Immature natural killer cell (primary cell): Measurements from ENCODE around the gene WWOX. TPM values are rescaled to one million over a fixed set of nuclear protein-coding genes. Genes with fewer than 3 reads are reported as not detected.

Experiments
- DNase-seq, 3 donors: peaks; one replicate each; pipeline ENCODE4 v3.0.0; 2022; ENCODE audit warnings: mixed read lengths in 1 of 3
- H3K27ac Mint-ChIP-seq, 6 donors: one replicate each; pipeline ENCODE4 v1.8.0; 2020; ENCODE audit warnings: mixed read lengths in 6 of 6, mild to moderate bottlenecking in 5 of 6, inconsistent platforms in 4 of 6, moderate library complexity in 3 of 6
- H3K27me3 Mint-ChIP-seq, 3 donors: one replicate each; pipeline ENCODE4 v1.8.0; 2020 to 2021; ENCODE audit warnings: low read depth in 3 of 3, mild to moderate bottlenecking in 3 of 3, mixed read lengths in 3 of 3, moderate library complexity in 3 of 3, inconsistent platforms in 1 of 3
- H3K36me3 Mint-ChIP-seq, 3 donors: one replicate each; pipeline ENCODE4 v1.8.0; 2020; ENCODE audit warnings: mixed read lengths in 3 of 3, inconsistent platforms in 2 of 3, mild to moderate bottlenecking in 2 of 3
- H3K4me1 Mint-ChIP-seq, 2 donors: one replicate each; pipeline ENCODE4 v1.8.0; 2020; ENCODE audit warnings: inconsistent platforms in 2 of 2, mild to moderate bottlenecking in 2 of 2, mixed read lengths in 2 of 2, moderate library complexity in 1 of 2
- H3K4me3 Mint-ChIP-seq, 5 donors: one replicate each; pipeline ENCODE4 v1.8.0; 2020; ENCODE audit warnings: mild to moderate bottlenecking in 5 of 5, mixed read lengths in 5 of 5, inconsistent platforms in 3 of 5, moderate library complexity in 3 of 5
- H3K9me3 Mint-ChIP-seq, 6 donors: one replicate each; pipeline ENCODE4 v1.8.0; 2020; ENCODE audit warnings: mild to moderate bottlenecking in 6 of 6, mixed read lengths in 6 of 6, inconsistent platforms in 4 of 6, moderate library complexity in 3 of 6
- polyA plus RNA-seq, 3 donors: library from polyadenylated mRNA; unstranded; fragments of 300-500 nt; fragmentation: Illumina TruSeq; gene quantifications; one replicate each; pipeline ENCODE4 v1.2.3, GENCODE V29; 2021

WWOX gene
- polyA plus RNA-seq, 3 donors from 2014 or later, result 9.0 to 13.9 (median 12.3) TPM

DNA sequence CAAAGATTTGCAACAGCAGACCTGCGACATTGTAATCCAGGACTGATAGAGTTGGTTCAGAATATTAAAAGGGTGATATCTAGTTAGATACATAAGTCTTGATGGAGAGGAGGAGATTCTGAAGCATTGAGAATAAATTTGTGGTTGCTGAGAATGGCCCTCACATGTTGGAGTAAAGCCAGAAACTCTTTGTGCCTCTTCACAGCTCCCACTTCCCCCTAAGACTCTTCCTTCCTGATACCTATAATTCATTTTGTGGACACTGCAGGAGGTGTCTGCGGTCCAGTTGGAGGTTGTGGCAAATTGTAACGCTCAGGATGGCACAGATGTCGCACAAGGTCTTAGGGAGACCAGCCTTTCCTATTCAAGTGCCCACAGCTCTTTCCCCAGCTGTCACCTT is 17.5 kb downstream of the WWOX start:
- no peaks in the 10 kb centered on the region for H3K27me3 Mint-ChIP-seq
- no peak overlapping the region for H3K27ac Mint-ChIP-seq
- peaks cover 11 to 40% (median 12%) of the 10 kb centered on the region in 3 donors for H3K36me3 Mint-ChIP-seq
- H3K4me3 Mint-ChIP-seq, result no peak overlapping the region
- H3K9me3 Mint-ChIP-seq, result no peaks in the 10 kb centered on the region
- no peak for DNase-seq
- peaks cover 0 to 7% of the 10 kb centered on the region in 2 donors for H3K4me1 Mint-ChIP-seq

DNA sequence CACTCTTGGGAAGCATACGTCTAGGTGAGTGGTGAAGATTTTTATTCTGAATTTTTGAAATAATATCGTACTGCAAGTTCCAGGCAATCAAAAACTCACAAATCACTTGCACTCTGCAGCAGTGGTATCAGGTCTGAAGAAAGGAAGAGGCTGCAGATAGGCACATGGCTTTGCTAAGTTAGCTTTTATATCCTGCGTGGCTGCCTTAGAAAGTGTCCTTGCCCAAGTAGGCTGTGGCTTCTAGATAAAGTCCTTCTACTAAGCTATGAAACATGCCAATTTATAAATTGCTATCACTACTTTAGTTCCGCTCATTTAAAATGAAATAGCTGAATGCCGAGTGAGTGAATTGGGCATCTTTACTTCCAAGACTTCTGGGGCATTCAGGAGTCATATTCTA is 17.9 kb downstream of the WWOX start:
- H3K27ac Mint-ChIP-seq, result no peak overlapping the region
- no peaks in the 10 kb centered on the region for H3K27me3 Mint-ChIP-seq
- peaks cover 0 to 7% of the 10 kb centered on the region in 2 donors for H3K4me1 Mint-ChIP-seq

DNA sequence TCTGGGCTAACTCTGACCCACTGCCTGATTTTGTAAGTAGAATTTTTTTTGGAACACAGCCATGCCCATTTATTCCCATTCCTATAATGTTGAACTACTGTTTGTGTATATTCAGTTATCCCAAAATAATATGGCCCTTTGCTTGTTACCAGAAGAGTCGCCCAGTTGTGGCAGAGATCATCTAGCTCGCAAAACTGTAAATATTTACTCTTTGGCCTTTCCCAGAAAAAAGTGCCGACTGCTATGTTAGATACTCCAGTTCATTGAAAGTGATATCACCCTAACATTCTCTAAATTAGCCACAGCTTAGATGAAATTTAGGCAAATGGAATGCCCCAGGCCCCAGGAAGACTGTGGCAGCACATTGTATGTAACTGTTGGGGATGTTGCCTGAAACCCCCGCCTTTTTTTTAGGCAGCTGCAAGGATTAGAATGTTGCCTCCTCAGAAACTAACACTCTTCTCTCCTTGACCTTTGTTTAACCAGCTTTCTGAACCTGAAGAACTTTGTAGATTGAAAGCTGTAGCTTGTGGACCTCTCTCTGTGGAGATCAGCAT is 19.1 kb downstream of the WWOX start:
- no peak overlapping the region for H3K4me3 Mint-ChIP-seq
- peaks cover 3 to 12% of the 10 kb centered on the region in 2 donors for H3K4me1 Mint-ChIP-seq
- no peak for DNase-seq
- H3K9me3 Mint-ChIP-seq, result no peaks in the 10 kb centered on the region
- peaks cover 11 to 31% (median 12%) of the 10 kb centered on the region in 3 donors for H3K36me3 Mint-ChIP-seq
- no peak overlapping the region for H3K27ac Mint-ChIP-seq
- peaks cover 0 to 2% (median 0%) of the 10 kb centered on the region in 3 donors for H3K27me3 Mint-ChIP-seq

More for the DNA sequence above, 17.9 kb downstream of the WWOX start:
- no peak for DNase-seq
- Mint-ChIP-seq H3K36me3 (peaks cover 11 to 36% (median 12%) of the 10 kb centered on the region in 3 donors), H3K9me3 (no peaks in the 10 kb centered on the region), H3K4me3 (no peak overlapping the region)

DNA sequence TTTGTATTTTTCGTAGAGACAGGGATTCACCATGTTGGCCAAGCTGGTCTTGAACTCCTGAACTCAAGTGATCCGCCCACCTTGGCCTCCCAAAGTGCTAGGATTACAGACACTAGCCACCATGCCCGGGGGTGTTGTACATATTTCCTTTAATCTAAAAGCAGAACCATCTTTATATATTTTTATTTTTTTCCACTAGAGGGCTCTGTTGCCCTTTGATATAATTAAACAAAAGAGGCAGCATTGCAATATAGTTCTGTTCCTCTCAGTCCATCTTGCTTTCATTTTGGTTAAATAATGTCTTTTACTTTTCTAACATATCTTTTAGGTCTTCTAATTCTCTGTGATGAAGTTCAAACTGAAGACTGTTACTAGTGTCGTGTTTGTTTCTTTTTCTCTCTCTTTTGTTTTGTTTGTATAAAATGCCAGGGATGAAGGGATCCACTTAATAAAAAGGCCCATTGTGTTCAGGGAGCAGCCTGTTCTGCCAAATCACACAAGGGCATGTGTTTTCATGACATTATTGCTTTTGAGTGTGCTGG is 23.4 kb downstream of the WWOX start:
- H3K27ac Mint-ChIP-seq, result peak overlapping the region in 5 of 6 donors; percentile 24 to 85 (median 78)
- H3K4me3 Mint-ChIP-seq, result peak overlapping the region in 3 of 5 donors; percentile 51 to 72 (median 69)
- H3K4me1 Mint-ChIP-seq, result peaks cover 5 to 6% of the 10 kb centered on the region in 2 donors
- peak; percentile 52 to 58 (median 53) for DNase-seq
- peaks cover 7 to 14% (median 11%) of the 10 kb centered on the region in 3 donors for H3K36me3 Mint-ChIP-seq
- no peaks in the 10 kb centered on the region for H3K9me3 Mint-ChIP-seq
- peaks cover 0 to 2% (median 0%) of the 10 kb centered on the region in 3 donors for H3K27me3 Mint-ChIP-seq

DNA sequence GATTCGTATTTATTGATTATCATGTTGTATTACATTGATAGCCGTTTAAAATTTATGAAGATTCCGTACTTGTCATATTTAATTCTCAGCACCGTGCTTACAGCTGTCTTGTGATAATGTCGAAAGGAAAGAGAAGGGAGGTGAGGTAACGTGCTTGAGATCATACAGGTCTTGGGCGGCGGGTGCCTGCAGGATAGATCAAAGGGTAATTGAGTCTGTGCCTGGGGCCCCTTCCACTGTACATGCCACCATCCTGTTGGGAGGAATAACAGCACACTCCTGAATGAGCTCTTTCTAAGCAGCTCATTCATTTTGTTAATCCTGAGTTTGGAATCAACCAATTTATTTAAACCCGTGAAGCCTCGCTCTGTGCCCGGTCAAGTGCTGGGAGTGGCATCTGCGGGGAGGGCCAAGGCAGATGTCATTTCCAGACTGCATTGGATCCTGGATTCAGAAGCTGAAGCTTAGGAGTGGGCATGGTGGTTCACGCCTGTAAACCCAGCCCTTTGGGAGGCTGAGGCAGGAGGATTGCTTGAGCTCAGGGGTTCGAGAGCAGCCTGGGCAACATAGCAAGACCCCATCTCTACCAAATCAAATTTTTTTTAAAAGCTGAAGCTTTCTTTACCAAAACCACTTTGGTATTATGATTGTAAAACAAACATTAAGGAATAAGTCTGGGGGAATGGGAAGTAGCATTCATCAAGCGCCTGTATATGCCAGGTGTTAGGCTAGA is 25.8 kb downstream of the WWOX start:
- Mint-ChIP-seq H3K9me3 (no peaks in the 10 kb centered on the region), H3K4me3 (no peak overlapping the region), H3K4me1 (peaks cover 5 to 6% of the 10 kb centered on the region in 2 donors), H3K27ac (no peak overlapping the region), H3K27me3 (peaks cover 0 to 2% (median 0%) of the 10 kb centered on the region in 3 donors), H3K36me3 (peaks cover 4 to 13% (median 11%) of the 10 kb centered on the region in 3 donors)
- DNase-seq, result no peak

DNA sequence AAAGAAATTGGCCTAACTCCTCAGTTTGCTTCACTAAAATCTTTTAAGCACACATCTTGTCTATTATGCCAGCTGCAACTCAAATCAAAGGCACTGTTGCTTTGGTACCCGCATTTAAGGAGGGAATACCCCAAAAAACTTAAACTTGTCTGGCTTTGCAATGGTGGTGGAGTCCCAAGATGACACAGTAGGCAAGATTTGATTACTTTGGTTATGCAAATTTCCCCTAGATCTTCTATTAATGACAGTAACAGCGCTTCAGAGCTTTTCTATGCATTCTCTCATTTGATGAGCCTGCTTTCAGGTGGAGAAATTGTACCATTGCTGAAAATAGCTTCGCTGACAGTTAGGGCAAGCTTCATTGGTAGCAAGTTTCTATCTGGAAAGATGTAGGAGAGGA is 27.2 kb downstream of the WWOX start:
- H3K36me3 Mint-ChIP-seq, result peaks cover 0 to 9% (median 8%) of the 10 kb centered on the region in 3 donors
- no peak overlapping the region for H3K4me3 Mint-ChIP-seq
- H3K4me1 Mint-ChIP-seq, result peaks cover 5 to 6% of the 10 kb centered on the region in 2 donors
- no peak for DNase-seq
- no peaks in the 10 kb centered on the region for H3K9me3 Mint-ChIP-seq
- H3K27ac Mint-ChIP-seq, result no peak overlapping the region
- H3K27me3 Mint-ChIP-seq, result peaks cover 0 to 2% (median 0%) of the 10 kb centered on the region in 3 donors

DNA sequence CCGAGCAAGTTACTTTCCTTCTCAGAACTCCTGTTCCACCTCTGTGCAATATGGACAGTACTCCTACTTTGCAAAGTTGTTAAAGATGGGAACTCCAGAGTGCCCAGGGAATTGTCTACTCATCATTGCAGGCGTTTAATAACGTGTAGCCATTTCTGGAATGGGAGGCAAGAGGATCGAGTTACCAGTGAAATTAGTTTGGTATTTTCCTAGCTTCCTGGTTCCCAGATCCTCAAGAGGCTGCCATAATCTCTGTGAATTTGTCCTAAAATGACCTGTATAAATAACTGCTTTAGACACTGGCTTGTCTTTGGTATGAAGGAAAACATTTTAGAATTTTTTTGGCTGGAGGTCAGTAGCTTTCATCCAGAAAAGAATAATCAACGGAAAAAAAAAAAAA is 27.7 kb downstream of the WWOX start:
- Mint-ChIP-seq H3K4me1 (peaks cover 5 to 6% of the 10 kb centered on the region in 2 donors), H3K9me3 (no peaks in the 10 kb centered on the region), H3K4me3 (no peak overlapping the region), H3K27ac (no peak overlapping the region), H3K36me3 (peaks cover 0 to 9% (median 8%) of the 10 kb centered on the region in 3 donors), H3K27me3 (peaks cover 0 to 2% (median 0%) of the 10 kb centered on the region in 3 donors)
- DNase-seq, result no peak

DNA sequence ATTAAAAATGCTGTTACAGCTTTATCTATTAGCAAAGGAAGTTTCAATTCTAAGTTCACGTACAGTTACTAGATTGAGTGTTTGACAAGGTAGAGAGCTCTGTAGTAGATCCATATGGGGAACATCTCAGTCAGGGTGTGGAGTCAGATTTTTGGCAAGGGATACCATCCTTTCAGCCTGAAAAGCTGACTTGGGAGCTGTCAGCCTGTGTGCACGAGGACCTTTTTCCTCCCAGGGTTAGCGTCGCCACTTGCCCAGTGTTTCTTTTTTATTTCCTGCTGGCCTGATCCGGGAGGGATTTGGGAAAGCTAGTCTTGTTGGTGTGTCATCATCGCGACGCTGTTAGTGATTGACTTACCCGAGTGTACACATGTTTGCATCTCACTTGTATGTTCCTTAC is 29.5 kb downstream of the WWOX start:
- Mint-ChIP-seq H3K4me1 (peaks cover 0 to 3% of the 10 kb centered on the region in 2 donors), H3K4me3 (no peak overlapping the region), H3K36me3 (peaks cover 0 to 16% (median 14%) of the 10 kb centered on the region in 3 donors), H3K9me3 (no peaks in the 10 kb centered on the region), H3K27ac (no peak overlapping the region), H3K27me3 (no peaks in the 10 kb centered on the region)
- no peak for DNase-seq

DNA sequence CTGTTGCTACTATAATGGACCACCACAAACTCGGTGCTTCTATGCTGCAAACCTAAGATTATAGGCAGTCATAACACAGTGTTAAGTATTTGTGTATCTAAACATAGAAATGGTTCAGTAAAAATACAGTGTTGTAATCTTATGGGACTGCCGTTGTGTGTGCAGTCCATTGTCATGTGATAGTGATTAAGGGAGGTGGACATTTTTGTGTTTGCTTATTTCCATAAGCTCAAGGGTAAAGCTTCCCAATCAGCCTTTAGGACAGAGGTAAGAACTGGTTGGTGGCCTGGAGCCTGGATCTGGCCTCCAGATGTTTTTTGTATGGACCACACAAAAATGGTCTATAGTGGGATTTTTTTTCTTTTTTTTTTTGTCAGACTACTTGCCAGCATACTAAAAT is 29.9 kb downstream of the WWOX start:
- Mint-ChIP-seq H3K4me1 (peaks cover 1 to 3% of the 10 kb centered on the region in 2 donors), H3K9me3 (no peaks in the 10 kb centered on the region), H3K4me3 (no peak overlapping the region), H3K36me3 (peaks cover 0 to 16% (median 14%) of the 10 kb centered on the region in 3 donors), H3K27ac (no peak overlapping the region), H3K27me3 (no peaks in the 10 kb centered on the region)
- no peak for DNase-seq

DNA sequence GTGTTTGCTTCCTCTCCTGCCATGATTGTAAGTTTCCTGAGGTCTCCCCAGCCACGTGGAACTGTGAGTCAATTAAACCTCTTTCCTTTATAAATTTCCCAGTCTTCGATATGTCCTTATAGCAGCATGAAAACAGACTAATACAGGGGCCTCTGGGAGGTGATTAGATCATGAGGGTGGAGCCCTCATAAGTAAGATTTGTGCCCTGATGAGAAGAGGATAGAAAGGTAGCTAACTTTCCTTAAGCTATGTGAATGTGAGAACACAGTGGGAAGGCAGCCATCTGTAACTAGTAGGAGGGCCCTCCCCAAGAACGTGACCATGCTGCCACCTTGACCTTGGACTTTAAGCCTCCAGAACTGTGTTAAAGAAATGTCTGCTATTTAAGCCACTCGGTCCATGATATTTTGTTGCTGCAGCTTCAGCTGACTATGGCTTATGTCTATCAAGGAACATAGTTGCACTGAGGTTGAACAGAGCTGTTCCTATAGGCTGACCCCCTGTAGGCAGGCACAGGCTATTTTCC is 30.7 kb downstream of the WWOX start:
- DNase-seq, result no peak
- Mint-ChIP-seq H3K27me3 (no peaks in the 10 kb centered on the region), H3K4me1 (peaks cover 9 to 11% of the 10 kb centered on the region in 2 donors), H3K27ac (no peak overlapping the region), H3K9me3 (no peaks in the 10 kb centered on the region), H3K4me3 (no peak overlapping the region), H3K36me3 (peaks cover 0 to 16% (median 14%) of the 10 kb centered on the region in 3 donors)

DNA sequence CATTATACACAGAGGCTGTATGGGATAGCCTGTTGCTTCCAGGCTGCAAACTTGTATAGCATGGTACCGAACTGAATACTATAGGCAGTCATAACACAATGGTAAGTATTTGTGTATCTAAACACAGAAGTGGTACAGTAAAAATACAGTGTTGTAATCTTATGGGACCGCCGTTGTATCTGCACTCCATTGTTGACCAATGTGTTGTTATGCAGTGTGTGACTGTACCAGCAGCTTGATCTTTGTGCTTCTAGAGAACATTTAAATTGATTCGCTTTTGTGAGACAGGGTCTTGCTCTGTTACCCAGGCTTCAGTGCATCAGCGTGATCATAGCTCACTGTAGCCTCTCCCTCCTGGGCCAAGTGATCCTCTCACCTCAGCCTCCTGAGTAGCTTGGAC is 31.5 kb downstream of the WWOX start:
- Mint-ChIP-seq H3K27ac (no peak overlapping the region), H3K36me3 (peaks cover 0 to 15% (median 14%) of the 10 kb centered on the region in 3 donors), H3K9me3 (no peaks in the 10 kb centered on the region), H3K4me1 (peaks cover 17 to 19% of the 10 kb centered on the region in 2 donors), H3K4me3 (no peak overlapping the region), H3K27me3 (no peaks in the 10 kb centered on the region)
- no peak for DNase-seq

DNA sequence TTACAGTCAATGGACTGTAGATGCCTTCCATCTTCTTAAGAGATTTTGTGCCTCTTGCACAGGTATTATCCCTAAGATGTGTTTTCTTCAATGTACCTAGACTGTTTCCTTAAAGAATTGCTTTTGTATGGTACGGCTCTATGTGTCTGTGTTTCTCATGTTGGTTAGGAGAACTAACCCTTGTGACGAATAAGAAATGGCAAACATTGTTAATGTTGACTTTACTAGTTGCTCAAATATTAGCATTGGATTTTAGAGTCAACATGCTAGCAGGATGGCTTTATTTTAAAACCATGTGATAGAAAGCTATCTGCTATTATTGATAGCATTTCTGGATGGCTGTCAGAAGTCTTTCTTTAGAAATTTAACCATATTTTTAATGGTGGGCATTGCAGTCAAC is 34.5 kb downstream of the WWOX start:
- Mint-ChIP-seq H3K36me3 (peaks cover 0 to 18% (median 13%) of the 10 kb centered on the region in 3 donors), H3K27me3 (peaks cover 0 to 2% (median 0%) of the 10 kb centered on the region in 3 donors), H3K9me3 (no peaks in the 10 kb centered on the region), H3K4me1 (peaks cover 40 to 42% of the 10 kb centered on the region in 2 donors), H3K4me3 (no peak overlapping the region), H3K27ac (no peak overlapping the region)
- no peak for DNase-seq

DNA sequence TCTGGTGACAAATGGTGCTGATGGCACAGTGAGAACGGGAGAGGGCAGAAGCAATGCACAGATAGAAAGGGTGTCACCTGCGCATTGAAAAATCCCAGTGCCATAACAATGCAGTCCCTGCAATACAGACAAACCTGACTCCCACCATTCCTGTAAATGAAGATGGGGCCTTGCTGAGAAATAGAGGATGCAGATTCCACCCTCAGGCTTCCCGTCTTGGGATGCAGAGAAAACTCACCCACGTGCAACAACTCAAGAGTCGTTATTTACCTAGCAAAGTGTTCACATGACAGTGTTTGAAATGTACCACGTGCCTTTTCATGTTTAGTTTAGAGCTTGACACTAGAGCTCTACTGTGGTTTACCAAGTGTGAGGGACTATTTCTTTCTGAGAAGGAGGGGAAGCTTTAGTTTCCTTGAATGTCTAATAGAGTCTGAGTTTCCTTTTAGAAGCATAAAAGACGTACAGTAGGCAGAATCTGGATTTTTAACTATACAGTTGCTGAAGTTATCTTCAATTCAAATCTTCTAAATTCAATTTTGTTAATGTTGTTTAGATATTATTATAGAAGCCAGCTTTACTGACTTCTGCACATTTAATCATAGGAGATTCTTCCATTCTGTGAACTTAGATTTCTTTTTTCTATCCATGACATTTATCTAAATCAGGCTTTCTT is 35.6 kb downstream of the WWOX start:
- H3K9me3 Mint-ChIP-seq, result no peaks in the 10 kb centered on the region
- H3K27me3 Mint-ChIP-seq, result peaks cover 0 to 2% (median 0%) of the 10 kb centered on the region in 3 donors
- peak overlapping the region; percentile 6 to 76 (median 39) for H3K27ac Mint-ChIP-seq
- H3K36me3 Mint-ChIP-seq, result peaks cover 0 to 14% (median 10%) of the 10 kb centered on the region in 3 donors
- DNase-seq, result peak; percentile 14 to 26 (median 17)
- peaks cover 40 to 43% of the 10 kb centered on the region in 2 donors for H3K4me1 Mint-ChIP-seq
- peak overlapping the region; percentile 1 to 79 (median 42) for H3K4me3 Mint-ChIP-seq
